Stimulated activated CD8-positive, alpha-beta memory T cell treated with anti-CD3 and anti-CD28 coated beads, Interleukin-7, amount 100 ng/mL, for 24 hours (primary cell): ENCODE data around the gene ZIC3.

ENCODE experiments used
- DNase-seq: peaks from one replicate; pipeline ENCODE4 v3.0.0-alpha.2; 2020; ENCODE audit warnings: low read depth

Gene ZIC3

GRCh38 chrX:137574102-137574783, 8.3 kb downstream of the ZIC3 start:
- no peak for DNase-seq

- DNase-seq = no peak
These were observed 8.9 kb downstream of the ZIC3 start for GRCh38 chrX:137574784-137575293.

GRCh38 chrX:137575596-137576255, 9.8 kb downstream of the ZIC3 start:
- no peak for DNase-seq

GRCh38 chrX:137587151-137587550, 21.2 kb downstream of the ZIC3 start:
- DNase-seq = no peak

- DNase-seq = no peak
These were observed 34.8 kb downstream of the ZIC3 start for GRCh38 chrX:137600769-137601168.
